NCI-H1048 (cell line): ENCODE results near the gene CHCHD10.
A peak's percentile ranks its signal among the peaks of the same experiment; 100 is the strongest.
"Not testable (repeated sequence)": the region's sequence is repeated elsewhere in the genome, so short reads cannot be mapped to it uniquely, and the experiment has no call there.

Experiments used
- DNase-seq: peaks from one replicate; lab custom pipeline; 2025; lab: John Stamatoyannopoulos, UW

Gene CHCHD10

GRCh38 chr22:23750367-23750713, 17.4 kb downstream of the CHCHD10 start:
- no peak for DNase-seq

- DNase-seq = no peak
Measured at GRCh38 chr22:23749841-23750301, 17.9 kb downstream of the CHCHD10 start.

GRCh38 chr22:23745791-23746190, 22.0 kb downstream of the CHCHD10 start:
- no peak for DNase-seq

GRCh38 chr22:23744485-23744884, 23.3 kb downstream of the CHCHD10 start:
- DNase-seq = no peak

GRCh38 chr22:23744001-23744400, 23.8 kb downstream of the CHCHD10 start:
- no peak for DNase-seq

GRCh38 chr22:23743303-23743705, 24.5 kb downstream of the CHCHD10 start:
- DNase-seq = no peak

GRCh38 chr22:23742505-23743264, 25.1 kb downstream of the CHCHD10 start:
- DNase-seq = no peak

- no peak for DNase-seq
Measured at GRCh38 chr22:23737696-23738095, 30.1 kb downstream of the CHCHD10 start.

GRCh38 chr22:23728108-23728507, 39.7 kb downstream of the CHCHD10 start:
- DNase-seq = not testable (repeated sequence)

- DNase-seq = no peak
Measured at GRCh38 chr22:23722724-23723123, 45.0 kb downstream of the CHCHD10 start.

- DNase-seq = no peak
Measured at GRCh38 chr22:23722160-23722559, 45.6 kb downstream of the CHCHD10 start.

- DNase-seq = no peak
Measured at GRCh38 chr22:23720855-23721254, 46.9 kb downstream of the CHCHD10 start.

- DNase-seq = no peak
Measured at GRCh38 chr22:23718371-23719165, 49.2 kb downstream of the CHCHD10 start.

- peak; percentile 60 for DNase-seq
Measured at GRCh38 chr22:23716811-23717801, 50.7 kb downstream of the CHCHD10 start.
